ENCODE data around the gene OR52B4. TPM values are rescaled to one million over a fixed set of nuclear protein-coding genes. Genes with fewer than 3 reads are reported as not detected.

Gene OR52B4
- total RNA-seq, 2 experiments from 2014 or later: not detected

DNA sequence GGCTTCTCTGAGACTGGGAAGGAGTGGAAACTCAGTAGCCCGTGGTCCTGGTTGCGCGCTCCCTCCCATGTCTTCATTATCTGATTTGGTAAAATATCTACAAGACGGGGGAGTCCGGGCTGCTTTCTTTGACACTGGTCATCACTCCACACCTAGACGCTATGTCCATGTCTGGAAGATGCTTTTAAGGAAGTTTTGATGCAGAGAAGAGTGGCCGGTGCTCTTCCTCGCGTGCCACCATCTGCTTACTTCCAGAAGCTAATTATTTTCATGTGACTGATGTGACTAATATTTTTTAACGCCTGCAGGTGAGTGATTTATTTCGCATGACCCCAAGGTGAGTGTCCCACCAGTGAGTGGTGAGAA is 25.7 kb upstream of the OR52B4 start:
- TF ChIP-seq CTCF (conservative IDR thresholded peaks at IDR 0.05; ENCODE audit: low read length) (no peak), EZH2phosphoT487 (IDR thresholded peaks at IDR 0.05; ENCODE audit: borderline replicate concordance, low read depth, low read length) (no peak)
- Histone ChIP-seq H3K79me2 (ENCODE audit: insufficient read depth, low read depth, low read length) (no peaks in the 10 kb centered on the region), H2AFZ (ENCODE audit: low read length) (peak overlapping the region; percentile 96), H4K20me1 (ENCODE audit: insufficient read depth, low read length) (no peaks in the 10 kb centered on the region), H3K9me2 (ENCODE audit: insufficient read depth, low read length) (no peaks in the 10 kb centered on the region), H3K4me1 (ENCODE audit: insufficient read depth, low read length, poor library complexity, severe bottlenecking) (peaks cover 5% of the 10 kb centered on the region), H3K36me3 (ENCODE audit: insufficient read depth, low read length) (peaks cover 14% of the 10 kb centered on the region), H3K9me3 (ENCODE audit: low read length) (no peaks in the 10 kb centered on the region), H3K4me3 (ENCODE audit: low read depth, low read length, poor library complexity, severe bottlenecking) (peak overlapping the region; percentile 89), H3K4me2 (ENCODE audit: low read length) (peak overlapping the region; percentile 93), H3K27ac (ENCODE audit: low read depth, low read length, poor library complexity, severe bottlenecking) (no peak overlapping the region)
- DNase-seq (ENCODE audit: low spot score): no peak
- BruUV-seq (replicated peaks): no TSS peak
- POLR2A ChIA-PET: interaction anchor here (1.0 to 1.6 kb wide), 2 partner anchors 22 kb away, joined by 4 read pairs; no protein-coding TSS in a partner anchor
- CTCF ChIA-PET (ENCODE audit: unreplicated experiment): interaction anchor here (0.9 kb wide), 1 partner anchor 206 kb away, joined by 5 read pairs; no protein-coding TSS in a partner anchor
- intact Hi-C loops (cut with micrococcal nuclease; ENCODE audit: unreplicated experiment): loop anchor here (1.0 kb wide), 1 partner anchor 207 kb away; no protein-coding TSS in a partner anchor

GRCh38 chr11:4393209-4393857 is 25.1 kb upstream of the OR52B4 start, which contains the start of gene TRIM21:
TSS of gene TRIM21 (minus strand) at chr11:4393702. CDS start at chr11:4390409, 3,293 bp downstream.
- H3K36me3 ChIP-seq (ENCODE audit: insufficient read depth, low read length): peaks cover 19% of the 10 kb centered on the region
- peak within 1 kb of the TSS; percentile 89 for H3K4me3 ChIP-seq (ENCODE audit: low read depth, low read length, poor library complexity, severe bottlenecking)
- intact Hi-C loops (cut with micrococcal nuclease; ENCODE audit: unreplicated experiment): loop anchor here (1.0 kb wide), 1 partner anchor 206 kb away; no protein-coding TSS in a partner anchor
- no TSS peak for BruUV-seq (replicated peaks)
- H3K4me2 ChIP-seq (ENCODE audit: low read length): peak within 1 kb of the TSS; percentile 93
- H3K27ac ChIP-seq (ENCODE audit: low read depth, low read length, poor library complexity, severe bottlenecking): no peak within 1 kb of the TSS
- no peaks in the 10 kb centered on the region for H4K20me1 ChIP-seq (ENCODE audit: insufficient read depth, low read length)
- no peak for TF ChIP-seq EZH2phosphoT487 (IDR thresholded peaks at IDR 0.05; ENCODE audit: borderline replicate concordance, low read depth, low read length)
- TF ChIP-seq CTCF (conservative IDR thresholded peaks at IDR 0.05; ENCODE audit: low read length): no peak
- peak within 1 kb of the TSS; percentile 96 for H2AFZ ChIP-seq (ENCODE audit: low read length)
- ChIA-PET POLR2A (interaction anchor here (0.6 to 1.6 kb wide), 4 partner anchors 22 to 1392 kb away, joined by 4 to 5 read pairs (median 4); no protein-coding TSS in a partner anchor), CTCF (ENCODE audit: unreplicated experiment) (interaction anchor here (0.9 kb wide), 1 partner anchor 206 kb away, joined by 5 read pairs; no protein-coding TSS in a partner anchor)
- no peaks in the 10 kb centered on the region for H3K79me2 ChIP-seq (ENCODE audit: insufficient read depth, low read depth, low read length)
- DNase-seq (ENCODE audit: low spot score): peak; percentile 84
- H3K9me3 ChIP-seq (ENCODE audit: low read length): no peaks in the 10 kb centered on the region
- H3K9me2 ChIP-seq (ENCODE audit: insufficient read depth, low read length): no peaks in the 10 kb centered on the region
- H3K4me1 ChIP-seq (ENCODE audit: insufficient read depth, low read length, poor library complexity, severe bottlenecking): peaks cover 5% of the 10 kb centered on the region

GRCh38 chr11:4388221-4388620 is 20.0 kb upstream of the OR52B4 start:
- no TSS peak for BruUV-seq (replicated peaks)
- TF ChIP-seq EZH2phosphoT487 (IDR thresholded peaks at IDR 0.05; ENCODE audit: borderline replicate concordance, low read depth, low read length) (no peak), CTCF (conservative IDR thresholded peaks at IDR 0.05; ENCODE audit: low read length) (no peak)
- Histone ChIP-seq H3K36me3 (ENCODE audit: insufficient read depth, low read length) (peaks cover 24% of the 10 kb centered on the region), H3K4me3 (ENCODE audit: low read depth, low read length, poor library complexity, severe bottlenecking) (no peak overlapping the region), H3K27ac (ENCODE audit: low read depth, low read length, poor library complexity, severe bottlenecking) (no peak overlapping the region), H3K79me2 (ENCODE audit: insufficient read depth, low read depth, low read length) (no peaks in the 10 kb centered on the region), H3K4me1 (ENCODE audit: insufficient read depth, low read length, poor library complexity, severe bottlenecking) (peaks cover 5% of the 10 kb centered on the region), H3K9me2 (ENCODE audit: insufficient read depth, low read length) (no peaks in the 10 kb centered on the region), H3K9me3 (ENCODE audit: low read length) (no peaks in the 10 kb centered on the region), H2AFZ (ENCODE audit: low read length) (no peak overlapping the region), H3K4me2 (ENCODE audit: low read length) (no peak overlapping the region), H4K20me1 (ENCODE audit: insufficient read depth, low read length) (no peaks in the 10 kb centered on the region)
- ChIA-PET CTCF (ENCODE audit: unreplicated experiment) (interaction anchor here (0.5 kb wide), 1 partner anchor 125 kb away, joined by 3 read pairs; no protein-coding TSS in a partner anchor), POLR2A (no interaction called here)
- intact Hi-C loops (cut with micrococcal nuclease; ENCODE audit: unreplicated experiment): no loop called here
- no peak for DNase-seq (ENCODE audit: low spot score)

Data from OCI-LY7 (cell line).